Keratinocyte (primary cell): Measurements from ENCODE around the gene KRT1. TPM values are rescaled to one million over a fixed set of nuclear protein-coding genes. Genes with fewer than 3 reads are reported as not detected.

ENCODE experiments used
- DNase-seq: peaks from one replicate; pipeline ENCODE4 v3.0.0-alpha.2; 2011; ENCODE audit warnings: low read depth, missing footprints, low spot score
- FAIRE-seq: peaks from 2 replicates; lab custom pipeline; 2011; peaks lifted over from hg19 to GRCh38; lab: Jason Lieb, UNC
- H2AFZ ChIP-seq: 2 replicates; pipeline ENCODE4 v1.6.0; 2012; ENCODE audit warnings: low read length, control low read depth, inconsistent platforms; ENCODE audit not compliant: control insufficient read depth
- H3K27ac ChIP-seq: 2 replicates; pipeline ENCODE4 v1.5.1; 2011; ENCODE audit warnings: low read length; ENCODE audit not compliant: control insufficient read depth, insufficient read depth
- H3K27me3 ChIP-seq: 3 replicates; pipeline ENCODE4 v1.6.0; 2011; ENCODE audit warnings: low read length; ENCODE audit not compliant: control insufficient read depth, insufficient read depth; ENCODE audit errors: extremely low read depth
- H3K36me3 ChIP-seq, 2 experiments: 2 replicates in 1 of 2; 3 replicates in 1 of 2; pipeline ENCODE4 v1.5.1; 2011; ENCODE audit warnings: low read length in 2 of 2, mild to moderate bottlenecking in 1 of 2; ENCODE audit not compliant: control insufficient read depth in 2 of 2, insufficient read depth in 2 of 2; ENCODE audit errors: extremely low read depth in 1 of 2
- H3K4me1 ChIP-seq: 3 replicates; pipeline ENCODE4 v1.5.1; 2011; ENCODE audit warnings: low read length; ENCODE audit not compliant: control insufficient read depth, insufficient read depth; ENCODE audit errors: extremely low read depth
- H3K4me2 ChIP-seq: 3 replicates; pipeline ENCODE4 v1.6.0; 2011; ENCODE audit warnings: low read depth, low read length; ENCODE audit not compliant: control insufficient read depth, insufficient read depth; ENCODE audit errors: extremely low read depth
- H3K4me3 ChIP-seq, 3 experiments: fragments of 200-600 bp in 1 of 3; sonication (generic) in 1 of 3; 2 replicates in 2 of 3; 3 replicates in 1 of 3; pipeline ENCODE4 v1.5.1; 2011 to 2016; ENCODE audit warnings: low read length in 3 of 3, mild to moderate bottlenecking in 3 of 3, control low read depth in 2 of 3, inconsistent platforms in 1 of 3, low read depth in 1 of 3, mixed read lengths in 1 of 3, mixed run types in 1 of 3, moderate library complexity in 1 of 3; ENCODE audit not compliant: control insufficient read depth in 2 of 3, insufficient read depth in 2 of 3; ENCODE audit errors: extremely low read depth in 1 of 3
- H3K79me2 ChIP-seq: 2 replicates; pipeline ENCODE4 v1.6.0; 2012; ENCODE audit warnings: low read length; ENCODE audit not compliant: control insufficient read depth, insufficient read depth
- H3K9ac ChIP-seq: 3 replicates; pipeline ENCODE4 v1.6.0; 2011; ENCODE audit warnings: low read length; ENCODE audit not compliant: control insufficient read depth, insufficient read depth; ENCODE audit errors: extremely low read depth
- H3K9me1 ChIP-seq: 3 replicates; pipeline ENCODE4 v1.6.0; 2011; ENCODE audit warnings: low read length; ENCODE audit not compliant: control insufficient read depth, insufficient read depth; ENCODE audit errors: extremely low read depth
- H3K9me3 ChIP-seq: 2 replicates; pipeline ENCODE4 v1.5.1; 2012; ENCODE audit warnings: low read depth, low read length; ENCODE audit not compliant: control insufficient read depth
- H4K20me1 ChIP-seq: 3 replicates; pipeline ENCODE4 v1.6.0; 2011; ENCODE audit warnings: low read length; ENCODE audit not compliant: control insufficient read depth, insufficient read depth; ENCODE audit errors: extremely low read depth
- EZH2 ChIP-seq: IDR thresholded peaks from one replicate; pipeline ENCODE4 v1.6.1; 2012; ENCODE audit warnings: inconsistent platforms, mild to moderate bottlenecking, low read length, moderate library complexity
- dilution Hi-C: fragments of 300-500 bp; cut with MboI; formaldehyde crosslinking; loops from one replicate; pipeline ENCODE4 v1.7.0; 2020; ENCODE audit warnings: low sequenced_read_pairs; ENCODE audit not compliant: extremely low pct_ligation_motif_present
- polyA plus RNA-seq, 5 experiments: library from polyadenylated mRNA; depleted of rRNA in 3 of 5; stranded (reverse) in 3 of 5; stranded (forward) in 1 of 5; unstranded in 1 of 5; fragments of >200 nt; gene quantifications; 1 replicate in 1 of 5; 2 replicates in 3 of 5; 3 replicates in 1 of 5; pipeline versions ENCODE4 v1.2.1 to v1.2.3, GENCODE V29; 2011 to 2012; ENCODE audit warnings: missing spikeins in 2 of 5, low read depth in 1 of 5, low replicate concordance in 1 of 5
- TF ChIP-seq, protein P1 (sequence below), 3 experiments: IDR thresholded peaks in 1 of 3; conservative IDR thresholded peaks in 1 of 3; optimal IDR thresholded peaks in 1 of 3; 2 replicates in 2 of 3; 3 replicates in 1 of 3; pipeline versions ENCODE3 to v1.5.1; 2011; ENCODE audit warnings: low read length in 3 of 3, mild to moderate bottlenecking in 3 of 3, moderate library complexity in 2 of 3, control low read depth in 1 of 3, inconsistent platforms in 1 of 3; ENCODE audit not compliant: insufficient read depth in 2 of 3; ENCODE audit errors: extremely low read depth in 1 of 3

Gene KRT1
- polyA plus RNA-seq, 1 donor (not counting 4 experiments of a cell fraction or from before 2014, with no cell fraction given) = 92.2 TPM

DNA sequence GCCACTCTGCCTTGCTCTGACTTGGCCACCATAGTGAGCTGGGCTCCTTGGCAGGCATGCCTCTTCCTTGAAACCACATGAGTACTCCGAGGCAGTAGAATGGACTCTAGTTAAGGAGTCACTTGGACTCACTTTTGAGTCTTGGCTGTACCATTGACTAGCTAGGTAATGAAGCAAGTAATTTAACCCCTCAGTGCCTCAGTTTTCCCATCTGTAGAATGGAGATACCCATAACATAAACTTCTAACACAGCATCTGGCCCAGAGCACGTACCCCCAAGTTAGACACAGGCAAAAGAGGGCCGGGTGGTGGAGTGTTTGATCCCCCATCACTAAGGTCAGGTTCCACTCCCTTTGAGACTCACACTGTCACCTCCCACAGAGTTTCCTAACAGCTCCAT is 14.8 kb upstream of the KRT1 start:
- TF ChIP-seq EZH2 = no peak
- TF ChIP-seq, protein P1, sequence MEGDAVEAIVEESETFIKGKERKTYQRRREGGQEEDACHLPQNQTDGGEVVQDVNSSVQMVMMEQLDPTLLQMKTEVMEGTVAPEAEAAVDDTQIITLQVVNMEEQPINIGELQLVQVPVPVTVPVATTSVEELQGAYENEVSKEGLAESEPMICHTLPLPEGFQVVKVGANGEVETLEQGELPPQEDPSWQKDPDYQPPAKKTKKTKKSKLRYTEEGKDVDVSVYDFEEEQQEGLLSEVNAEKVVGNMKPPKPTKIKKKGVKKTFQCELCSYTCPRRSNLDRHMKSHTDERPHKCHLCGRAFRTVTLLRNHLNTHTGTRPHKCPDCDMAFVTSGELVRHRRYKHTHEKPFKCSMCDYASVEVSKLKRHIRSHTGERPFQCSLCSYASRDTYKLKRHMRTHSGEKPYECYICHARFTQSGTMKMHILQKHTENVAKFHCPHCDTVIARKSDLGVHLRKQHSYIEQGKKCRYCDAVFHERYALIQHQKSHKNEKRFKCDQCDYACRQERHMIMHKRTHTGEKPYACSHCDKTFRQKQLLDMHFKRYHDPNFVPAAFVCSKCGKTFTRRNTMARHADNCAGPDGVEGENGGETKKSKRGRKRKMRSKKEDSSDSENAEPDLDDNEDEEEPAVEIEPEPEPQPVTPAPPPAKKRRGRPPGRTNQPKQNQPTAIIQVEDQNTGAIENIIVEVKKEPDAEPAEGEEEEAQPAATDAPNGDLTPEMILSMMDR (optimal IDR thresholded peaks at IDR 0.05 in 1 of 3, IDR thresholded peaks at IDR 0.05 in 1 of 3, conservative IDR thresholded peaks at IDR 0.05 in 1 of 3; ENCODE audit: extremely low read depth in 1 of 3, insufficient read depth in 2 of 3, low read length in 3 of 3) = no peak
- Histone ChIP-seq H3K4me3 (no peak overlapping the region), H3K9ac (no peak overlapping the region), H3K27me3 (peaks cover 56% of the 10 kb centered on the region), H4K20me1 (peaks cover 4% of the 10 kb centered on the region), H3K9me1 (peaks cover 2% of the 10 kb centered on the region), H3K79me2 (no peaks in the 10 kb centered on the region), H3K4me1 (peaks cover 5% of the 10 kb centered on the region), H2AFZ (no peak overlapping the region), H3K4me2 (no peak overlapping the region), H3K9me3 (no peaks in the 10 kb centered on the region), H3K36me3 (no peaks in the 10 kb centered on the region), H3K27ac (no peak overlapping the region)
- dilution Hi-C loops = no loop called here
- FAIRE-seq (no peak), DNase-seq (no peak)

DNA sequence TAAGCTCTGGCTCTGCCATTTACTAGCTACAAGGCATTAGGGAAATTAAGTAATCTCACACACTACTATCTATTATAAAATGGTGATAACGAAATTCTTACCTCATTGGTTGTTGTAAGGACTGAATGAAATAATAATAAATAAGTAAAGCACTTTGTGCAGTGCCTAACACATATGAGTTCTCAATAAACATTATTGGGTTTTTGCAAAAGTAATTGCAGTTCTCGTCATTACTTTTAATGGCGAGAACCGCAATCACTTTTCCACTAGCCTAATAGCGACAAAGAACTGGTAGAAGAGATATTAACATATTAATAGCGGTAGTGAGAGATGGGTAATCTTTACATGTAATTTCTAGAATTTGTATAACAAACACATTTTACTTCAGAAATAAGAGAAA is 13.9 kb upstream of the KRT1 start:
- Histone ChIP-seq H3K9me3 (no peaks in the 10 kb centered on the region), H2AFZ (no peak overlapping the region), H3K9ac (no peak overlapping the region), H3K4me1 (peaks cover 5% of the 10 kb centered on the region), H3K4me3 (no peak overlapping the region), H3K36me3 (no peaks in the 10 kb centered on the region), H3K27me3 (peaks cover 49% of the 10 kb centered on the region), H3K4me2 (no peak overlapping the region), H3K79me2 (no peaks in the 10 kb centered on the region), H4K20me1 (peaks cover 3% of the 10 kb centered on the region), H3K9me1 (peaks cover under 1% of the 10 kb centered on the region), H3K27ac (no peak overlapping the region)
- TF ChIP-seq EZH2 = no peak
- TF ChIP-seq, protein P1 (optimal IDR thresholded peaks at IDR 0.05 in 1 of 3, IDR thresholded peaks at IDR 0.05 in 1 of 3, conservative IDR thresholded peaks at IDR 0.05 in 1 of 3; ENCODE audit: extremely low read depth in 1 of 3, insufficient read depth in 2 of 3, low read length in 3 of 3) = no peak
- FAIRE-seq = no peak
- dilution Hi-C loops = no loop called here
- DNase-seq = no peak
